ENCODE data around the gene PMEL. TPM values are rescaled to one million over a fixed set of nuclear protein-coding genes. Genes with fewer than 3 reads are reported as not detected.

Gene PMEL
- total RNA-seq, 1 experiment from 2014 or later, result 2.1 TPM

- no peaks in the 10 kb centered on the region for H3K27me3 Mint-ChIP-seq (ENCODE audit: unreplicated experiment)
- BruUV-seq (replicated peaks), result no TSS peak
Measured at GRCh38 chr12:55942577-55943136, 23.2 kb downstream of the PMEL start.

GRCh38 chr12:55942055-55942454 is 23.8 kb downstream of the PMEL start:
- no peak for TF ChIP-seq CTCF (IDR thresholded peaks at IDR 0.05; ENCODE audit: unreplicated experiment)
- intact Hi-C loops (cut with micrococcal nuclease; ENCODE audit: unreplicated experiment), result no loop called here
- H3K36me3 Mint-ChIP-seq (ENCODE audit: insufficient read depth, unreplicated experiment), result no peaks in the 10 kb centered on the region

More at GRCh38 chr12:55942577-55943136, 23.2 kb downstream of the PMEL start:
- no peak for TF ChIP-seq CTCF (IDR thresholded peaks at IDR 0.05; ENCODE audit: unreplicated experiment)
- no peaks in the 10 kb centered on the region for H3K9me3 Mint-ChIP-seq (ENCODE audit: low read depth, unreplicated experiment)
- H3K4me1 Mint-ChIP-seq (ENCODE audit: low read depth, unreplicated experiment), result peaks cover 12% of the 10 kb centered on the region
- intact Hi-C loops (cut with micrococcal nuclease; ENCODE audit: unreplicated experiment), result no loop called here
- CTCF ChIA-PET, result no interaction called here
- no peak for DNase-seq
- H3K4me3 Mint-ChIP-seq (ENCODE audit: low read depth, unreplicated experiment), result no peak overlapping the region
- no peaks in the 10 kb centered on the region for H3K36me3 Mint-ChIP-seq (ENCODE audit: insufficient read depth, unreplicated experiment)
- H3K27ac Mint-ChIP-seq (ENCODE audit: unreplicated experiment), result no peak overlapping the region

DNA sequence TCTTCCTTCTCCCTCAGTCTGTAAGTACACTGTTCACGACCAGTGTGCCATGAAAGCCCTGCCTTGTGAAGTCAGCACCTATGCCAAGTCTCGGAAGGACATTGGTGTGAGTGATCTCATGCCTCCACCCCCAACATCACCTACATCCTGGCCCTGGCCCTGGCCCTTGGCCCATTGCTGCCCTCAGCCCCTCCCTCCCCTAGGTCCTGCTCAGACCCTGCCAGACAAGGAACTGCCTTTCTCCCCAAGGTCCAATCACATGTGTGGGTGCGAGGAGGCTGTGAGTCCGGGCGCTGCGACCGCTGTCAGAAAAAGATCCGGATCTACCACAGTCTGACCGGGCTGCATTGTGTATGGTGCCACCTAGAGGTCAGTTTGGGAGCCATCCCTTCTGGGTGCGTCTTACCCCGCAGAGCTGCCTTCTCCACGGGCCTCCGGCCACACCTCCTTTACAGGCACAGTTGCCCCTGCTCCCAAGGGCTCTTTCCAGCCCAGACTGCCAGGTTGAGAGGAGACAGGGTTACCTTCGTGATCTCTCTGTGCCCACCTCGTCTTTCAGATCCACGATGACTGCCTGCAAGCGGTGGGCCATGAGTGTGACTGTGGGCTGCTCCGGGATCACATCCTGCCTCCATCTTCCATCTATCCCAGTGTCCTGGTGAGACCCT is 25.6 kb downstream of the PMEL start:
- TF ChIP-seq CTCF (IDR thresholded peaks at IDR 0.05; ENCODE audit: unreplicated experiment), result peak; percentile 80
- no TSS peak for BruUV-seq (replicated peaks)
- H3K27ac Mint-ChIP-seq (ENCODE audit: unreplicated experiment), result no peak overlapping the region
- no peaks in the 10 kb centered on the region for H3K27me3 Mint-ChIP-seq (ENCODE audit: unreplicated experiment)
- H3K4me3 Mint-ChIP-seq (ENCODE audit: low read depth, unreplicated experiment), result no peak overlapping the region
- H3K4me1 Mint-ChIP-seq (ENCODE audit: low read depth, unreplicated experiment), result peaks cover 22% of the 10 kb centered on the region
- CTCF ChIA-PET, result interaction anchor here (0.6 to 2.5 kb wide), 9 partner anchors 9 to 201 kb away, joined by 3 to 23 read pairs (median 4); partner anchors contain the start of genes DGKA, DNAJC14, ORMDL2 and PYM1
- no peaks in the 10 kb centered on the region for H3K36me3 Mint-ChIP-seq (ENCODE audit: insufficient read depth, unreplicated experiment)
- H3K9me3 Mint-ChIP-seq (ENCODE audit: low read depth, unreplicated experiment), result no peaks in the 10 kb centered on the region
- intact Hi-C loops (cut with micrococcal nuclease; ENCODE audit: unreplicated experiment), result loop anchor here (1.0 kb wide), 1 partner anchor 201 kb away; no protein-coding TSS in a partner anchor
- DNase-seq, result peak; percentile 93

More at GRCh38 chr12:55942055-55942454, 23.8 kb downstream of the PMEL start:
- peaks cover 18% of the 10 kb centered on the region for H3K4me1 Mint-ChIP-seq (ENCODE audit: low read depth, unreplicated experiment)
- H3K27ac Mint-ChIP-seq (ENCODE audit: unreplicated experiment), result no peak overlapping the region
- no peaks in the 10 kb centered on the region for H3K9me3 Mint-ChIP-seq (ENCODE audit: low read depth, unreplicated experiment)
- H3K4me3 Mint-ChIP-seq (ENCODE audit: low read depth, unreplicated experiment), result no peak overlapping the region
- CTCF ChIA-PET, result no interaction called here
- BruUV-seq (replicated peaks), result no TSS peak
- DNase-seq, result no peak
- no peaks in the 10 kb centered on the region for H3K27me3 Mint-ChIP-seq (ENCODE audit: unreplicated experiment)

- no peaks in the 10 kb centered on the region for H3K36me3 Mint-ChIP-seq (ENCODE audit: insufficient read depth, unreplicated experiment)
- no peak for TF ChIP-seq CTCF (IDR thresholded peaks at IDR 0.05; ENCODE audit: unreplicated experiment)
- peaks cover 22% of the 10 kb centered on the region for H3K4me1 Mint-ChIP-seq (ENCODE audit: low read depth, unreplicated experiment)
- no peak overlapping the region for H3K27ac Mint-ChIP-seq (ENCODE audit: unreplicated experiment)
- no peak for DNase-seq
- no peaks in the 10 kb centered on the region for H3K27me3 Mint-ChIP-seq (ENCODE audit: unreplicated experiment)
- CTCF ChIA-PET, result interaction anchor here (1.2 to 2.5 kb wide), 2 partner anchors 109 to 200 kb away, joined by 4 to 23 read pairs; partner anchors contain the start of gene DNAJC14
- H3K4me3 Mint-ChIP-seq (ENCODE audit: low read depth, unreplicated experiment), result no peak overlapping the region
- BruUV-seq (replicated peaks), result no TSS peak
- no peaks in the 10 kb centered on the region for H3K9me3 Mint-ChIP-seq (ENCODE audit: low read depth, unreplicated experiment)
- intact Hi-C loops (cut with micrococcal nuclease; ENCODE audit: unreplicated experiment), result no loop called here
Measured at GRCh38 chr12:55938826-55939501, 26.9 kb downstream of the PMEL start.
